Erythroblast (primary cell): Measurements from ENCODE around the gene ORM1.

Experiments used
- GATA1 ChIP-seq: IDR thresholded peaks from 2 replicates; pipeline ENCODE4 v1.6.1; 2011; ENCODE audit warnings: low read depth, mild to moderate bottlenecking, control low read depth, low read length, moderate library complexity
- POLR2A ChIP-seq: IDR thresholded peaks from 2 replicates; pipeline ENCODE4 v1.6.1; 2011; ENCODE audit warnings: mild to moderate bottlenecking, low read length

DNA sequence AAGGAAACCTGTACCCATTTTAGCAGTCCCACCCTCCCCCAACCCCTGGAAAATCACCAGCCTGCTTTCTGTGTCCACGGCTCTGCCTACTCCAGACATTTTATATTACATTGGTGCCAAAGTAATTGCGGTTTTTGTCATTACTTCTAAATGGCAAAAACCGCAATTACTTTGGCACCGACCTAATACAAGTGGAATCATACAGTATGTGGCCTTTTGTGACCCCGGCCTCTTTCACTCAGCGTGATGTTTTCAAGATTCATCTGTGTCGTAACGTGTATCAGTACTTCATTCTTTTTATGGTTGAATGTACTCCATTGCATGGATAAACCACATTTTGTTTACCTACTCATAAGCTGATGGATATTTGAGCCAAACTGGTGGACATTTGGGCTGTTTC lies 9.7 kb upstream of the ORM1 start:
- TF ChIP-seq POLR2A: no peak
- no peak for TF ChIP-seq GATA1
